OCI-LY7 (cell line): ENCODE data around the gene POLR1A. TPM values are rescaled to one million over a fixed set of nuclear protein-coding genes. Genes with fewer than 3 reads are reported as not detected.

Source experiments
- BruUV-seq: library from RNA; stranded (reverse); fragments of 400-500 nt; replicated peaks from 2 replicates; lab custom pipeline; 2021; lab: Mats Ljungman, UMichigan
- CTCF ChIA-PET: fragments of 300-600 bp; sonication (Branson Sonifier 250); formaldehyde crosslinking; loops from one replicate; lab custom pipeline; 2022; ENCODE audit warnings: antibody characterized with exemption; ENCODE audit not compliant: unreplicated experiment; lab: Charles Lee
- POLR2A ChIA-PET: fragments of 300-600 bp; sonication (Branson Sonifier 250); formaldehyde crosslinking; loops from one replicate; lab custom pipeline; 2022; ENCODE audit warnings: antibody characterized with exemption; lab: Charles Lee
- DNase-seq: peaks from one replicate; pipeline ENCODE4 v3.0.0-alpha.2; 2015; ENCODE audit warnings: low spot score
- H2AFZ ChIP-seq: fragments of 200-600 bp; sonication (generic), shearing (Covaris generic); 2 replicates; pipeline ENCODE4 v1.6.1; 2014; ENCODE audit warnings: mild to moderate bottlenecking, antibody characterized with exemption, low read length, moderate library complexity
- H3K27ac ChIP-seq: fragments of 200-600 bp; sonication (generic); 2 replicates; pipeline ENCODE4 v1.5.1; 2014; ENCODE audit warnings: mixed run types, low read depth, mild to moderate bottlenecking, moderate library complexity, low read length, inconsistent platforms; ENCODE audit not compliant: poor library complexity, severe bottlenecking
- H3K36me3 ChIP-seq: fragments of 200-600 bp; sonication (generic); 2 replicates; pipeline ENCODE4 v1.6.1; 2014; ENCODE audit warnings: mild to moderate bottlenecking, antibody characterized with exemption, low read length, moderate library complexity, mixed read lengths; ENCODE audit not compliant: insufficient read depth
- H3K4me1 ChIP-seq: fragments of 200-600 bp; sonication (generic); 2 replicates; pipeline ENCODE4 v1.5.1; 2014; ENCODE audit warnings: mild to moderate bottlenecking, low read length; ENCODE audit not compliant: insufficient read depth, poor library complexity, severe bottlenecking
- H3K4me2 ChIP-seq: fragments of 200-600 bp; sonication (generic); 2 replicates; pipeline ENCODE4 v1.6.1; 2014; ENCODE audit warnings: mild to moderate bottlenecking, low read length
- H3K4me3 ChIP-seq: fragments of 200-600 bp; sonication (generic); 2 replicates; pipeline ENCODE4 v1.5.1; 2014; ENCODE audit warnings: mild to moderate bottlenecking, low read depth, low read length; ENCODE audit not compliant: poor library complexity, severe bottlenecking
- H3K79me2 ChIP-seq: fragments of 200-600 bp; sonication (generic); 2 replicates; pipeline ENCODE4 v1.6.1; 2016; ENCODE audit warnings: low read depth, mild to moderate bottlenecking, low read length, moderate library complexity, mixed read lengths; ENCODE audit not compliant: insufficient read depth
- H3K9me2 ChIP-seq: fragments of 200-600 bp; sonication (generic); 2 replicates; pipeline ENCODE4 v1.6.1; 2016; ENCODE audit warnings: mild to moderate bottlenecking, low read length, mixed read lengths; ENCODE audit not compliant: insufficient read depth
- H3K9me3 ChIP-seq: fragments of 200-600 bp; sonication (generic); 2 replicates; pipeline ENCODE4 v1.6.1; 2014; ENCODE audit warnings: mild to moderate bottlenecking, mixed run types, low read length, mixed read lengths
- H4K20me1 ChIP-seq: fragments of 200-600 bp; sonication (generic); 2 replicates; pipeline ENCODE4 v1.6.1; 2014; ENCODE audit warnings: mild to moderate bottlenecking, antibody characterized with exemption, low read length, moderate library complexity, mixed read lengths; ENCODE audit not compliant: insufficient read depth
- CTCF ChIP-seq: fragments of 200-600 bp; sonication (generic); conservative IDR thresholded peaks from 2 replicates; pipeline ENCODE4 v1.5.1; 2014; ENCODE audit warnings: mild to moderate bottlenecking, antibody characterized with exemption, low read length, moderate library complexity, mixed read lengths
- EZH2phosphoT487 ChIP-seq: fragments of 200-600 bp; sonication (generic); IDR thresholded peaks from 2 replicates; pipeline ENCODE4 v1.6.1; 2018; ENCODE audit warnings: low read depth, borderline replicate concordance, mild to moderate bottlenecking, mixed run types, antibody characterized with exemption, low read length, moderate library complexity, mixed read lengths
- intact Hi-C: fragments of 100-400 bp; cut with micrococcal nuclease; formaldehyde crosslinking; loops from one replicate; pipeline ENCODE4 v1.10.0; 2022; ENCODE audit not compliant: unreplicated experiment
- total RNA-seq, 2 experiments: library from RNA; depleted of rRNA in 1 of 2; stranded (reverse); fragments of >200 nt in 1 of 2; shearing (Covaris generic) in 1 of 2; gene quantifications; 2 replicates each; pipeline ENCODE4 v1.2.3, GENCODE V29; 2014 to 2022

Gene POLR1A
- total RNA-seq, 2 experiments from 2014 or later: 17.5 to 53.3 TPM

DNA sequence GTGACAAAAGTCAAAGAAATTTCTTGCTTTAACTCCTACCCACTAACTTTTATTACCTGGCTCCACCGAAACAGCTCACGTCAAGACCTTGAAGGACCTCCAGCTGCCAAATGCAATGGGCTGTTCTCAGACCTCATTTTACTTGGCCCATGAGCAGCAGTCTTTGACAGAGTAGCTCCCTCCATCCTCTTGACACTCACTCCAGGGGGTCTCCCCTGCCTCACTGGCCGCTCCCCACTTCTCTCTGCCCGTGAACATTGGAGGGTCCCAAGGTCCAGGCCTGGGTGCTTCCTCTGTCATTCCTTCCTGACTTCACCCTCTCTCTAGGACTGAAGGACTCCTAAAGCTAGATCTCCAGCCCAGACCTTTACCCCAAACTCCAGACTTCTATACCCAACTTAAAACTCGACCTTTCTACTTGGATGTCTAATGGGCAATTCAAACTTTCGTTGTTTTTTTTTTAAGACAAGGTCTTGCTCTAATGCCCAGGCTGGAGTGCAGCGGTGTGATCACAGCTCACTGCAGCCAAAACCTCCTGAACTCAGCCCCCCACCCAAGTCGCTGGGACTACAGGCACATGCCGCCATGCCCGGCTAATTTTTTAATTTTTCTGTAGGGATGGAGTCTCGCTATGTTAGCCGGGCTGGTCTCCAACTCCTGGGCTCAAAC lies 124.0 kb downstream of the POLR1A start:
- H3K4me2 ChIP-seq: no peak overlapping the region
- H3K4me3 ChIP-seq: no peak overlapping the region
- H3K9me2 ChIP-seq: no peaks in the 10 kb centered on the region
- no peak for DNase-seq
- BruUV-seq: no TSS peak
- no peaks in the 10 kb centered on the region for H3K9me3 ChIP-seq
- ChIA-PET CTCF (no interaction called here), POLR2A (interaction anchor here (0.9 kb wide), 1 partner anchor 23 kb away, joined by 3 read pairs; no protein-coding TSS in a partner anchor)
- H3K79me2 ChIP-seq: no peaks in the 10 kb centered on the region
- H2AFZ ChIP-seq: no peak overlapping the region
- TF ChIP-seq EZH2phosphoT487: no peak
- no peak for TF ChIP-seq CTCF
- peaks cover 8% of the 10 kb centered on the region for H3K4me1 ChIP-seq
- H3K27ac ChIP-seq: no peak overlapping the region
- intact Hi-C loops: no loop called here
- no peaks in the 10 kb centered on the region for H4K20me1 ChIP-seq
- no peaks in the 10 kb centered on the region for H3K36me3 ChIP-seq

- ChIA-PET CTCF (no interaction called here), POLR2A (interaction anchor here (0.7 kb wide), 1 partner anchor 110 kb away, joined by 3 read pairs; no protein-coding TSS in a partner anchor)
- no peaks in the 10 kb centered on the region for H4K20me1 ChIP-seq
- no peak overlapping the region for H3K4me2 ChIP-seq
- H3K27ac ChIP-seq: no peak overlapping the region
- TF ChIP-seq CTCF (no peak), EZH2phosphoT487 (no peak)
- no peaks in the 10 kb centered on the region for H3K9me2 ChIP-seq
- no peaks in the 10 kb centered on the region for H3K79me2 ChIP-seq
- no peak for DNase-seq
- intact Hi-C loops: no loop called here
- H3K36me3 ChIP-seq: no peaks in the 10 kb centered on the region
- BruUV-seq: no TSS peak
- H2AFZ ChIP-seq: no peak overlapping the region
- no peak overlapping the region for H3K4me3 ChIP-seq
- H3K4me1 ChIP-seq: peaks cover 8% of the 10 kb centered on the region
- no peaks in the 10 kb centered on the region for H3K9me3 ChIP-seq
Observed at GRCh38 chr2:85978883-85979780, 126.6 kb downstream of the POLR1A start.
